Umbilical cord (tissue), 2 donors: ENCODE results near the gene HDAC9. TPM values are rescaled to one million over a fixed set of nuclear protein-coding genes. Genes with fewer than 3 reads are reported as not detected.

Experiments
- DNase-seq: peaks from one replicate; pipeline ENCODE4 v3.0.0-alpha.2; 2015; ENCODE audit warnings: low spot score
- total RNA-seq: library from RNA; depleted of rRNA; stranded (reverse); fragments of >200 nt; gene quantifications from one replicate; pipeline ENCODE4 v1.2.3, GENCODE V29; 2014; ENCODE audit warnings: low replicate concordance; ENCODE audit not compliant: insufficient read depth

The HDAC9 gene
- total RNA-seq, 1 donor from 2014 or later: 18.3 TPM

- no peak for DNase-seq
Observed at GRCh38 chr7:18893156-18893555, 397.6 kb downstream of the HDAC9 start.

- DNase-seq: no peak
Observed at GRCh38 chr7:18894155-18894554, 398.6 kb downstream of the HDAC9 start.

GRCh38 chr7:18895456-18895855 is 399.9 kb downstream of the HDAC9 start:
- DNase-seq: peak; percentile 79

- no peak for DNase-seq
Observed at GRCh38 chr7:18896343-18896975, 400.9 kb downstream of the HDAC9 start.

- no peak for DNase-seq
Observed at GRCh38 chr7:18900236-18900635, 404.7 kb downstream of the HDAC9 start.

GRCh38 chr7:18900803-18901202 is 405.3 kb downstream of the HDAC9 start:
- DNase-seq: no peak

- no peak for DNase-seq
Observed at GRCh38 chr7:18901351-18901750, 405.8 kb downstream of the HDAC9 start.

GRCh38 chr7:18901982-18902421 is 406.5 kb downstream of the HDAC9 start:
- no peak for DNase-seq

GRCh38 chr7:18902892-18903291 is 407.3 kb downstream of the HDAC9 start:
- DNase-seq: no peak

GRCh38 chr7:18903695-18904094 is 408.1 kb downstream of the HDAC9 start:
- no peak for DNase-seq

GRCh38 chr7:18905316-18905943 is 409.9 kb downstream of the HDAC9 start:
- DNase-seq: no peak

- DNase-seq: no peak
Observed at GRCh38 chr7:18906901-18907300, 411.4 kb downstream of the HDAC9 start.

GRCh38 chr7:18913106-18913505 is 417.6 kb downstream of the HDAC9 start:
- DNase-seq: no peak

- DNase-seq: no peak
Observed at GRCh38 chr7:18916826-18917225, 421.3 kb downstream of the HDAC9 start.

- DNase-seq: no peak
Observed at GRCh38 chr7:18927134-18927533, 431.6 kb downstream of the HDAC9 start.

- no peak for DNase-seq
Observed at GRCh38 chr7:18936265-18936664, 440.7 kb downstream of the HDAC9 start.

GRCh38 chr7:18939771-18940592 is 444.4 kb downstream of the HDAC9 start:
- DNase-seq: no peak

GRCh38 chr7:18940593-18941134 is 445.1 kb downstream of the HDAC9 start:
- no peak for DNase-seq

- DNase-seq: no peak
Observed at GRCh38 chr7:18941207-18941606, 445.7 kb downstream of the HDAC9 start.

GRCh38 chr7:18948521-18948920 is 453.0 kb downstream of the HDAC9 start:
- no peak for DNase-seq

- no peak for DNase-seq
Observed at GRCh38 chr7:18952846-18953245, 457.3 kb downstream of the HDAC9 start.

- no peak for DNase-seq
Observed at GRCh38 chr7:18958627-18959026, 463.1 kb downstream of the HDAC9 start.
